ENCODE measurements around the gene MMP2. TPM values are rescaled to one million over a fixed set of nuclear protein-coding genes. Genes with fewer than 3 reads are reported as not detected.

The MMP2 gene
- total RNA-seq (under 1 TPM; 0.55 to 0.84 TPM), polyA plus RNA-seq (not detected)

DNA sequence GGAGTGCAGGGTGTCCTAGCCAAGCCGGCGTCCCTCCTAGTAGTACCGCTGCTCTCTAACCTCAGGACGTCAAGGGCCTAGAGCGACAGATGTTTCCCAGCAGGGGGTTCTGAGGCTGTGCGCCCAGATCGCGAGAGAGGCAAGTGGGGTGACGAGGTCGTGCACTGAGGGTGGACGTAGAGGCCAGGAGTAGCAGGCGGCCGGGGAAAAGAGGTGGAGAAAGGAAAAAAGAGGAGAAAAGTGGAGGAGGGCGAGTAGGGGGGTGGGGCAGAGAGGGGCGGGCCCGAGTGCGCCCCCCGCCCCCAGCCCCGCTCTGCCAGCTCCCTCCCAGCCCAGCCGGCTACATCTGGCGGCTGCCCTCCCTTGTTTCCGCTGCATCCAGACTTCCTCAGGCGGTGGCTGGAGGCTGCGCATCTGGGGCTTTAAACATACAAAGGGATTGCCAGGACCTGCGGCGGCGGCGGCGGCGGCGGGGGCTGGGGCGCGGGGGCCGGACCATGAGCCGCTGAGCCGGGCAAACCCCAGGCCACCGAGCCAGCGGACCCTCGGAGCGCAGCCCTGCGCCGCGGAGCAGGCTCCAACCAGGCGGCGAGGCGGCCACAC is at the start of gene MMP2:
TSS of gene MMP2 (plus strand) at position 372 of the 603 bp plus-strand sequence. CDS start 282 bp downstream, outside the sequence.
- Histone ChIP-seq H3K9me3 (ENCODE audit: control insufficient read depth in 1 of 2, low read length in 2 of 2) (no peaks in the 10 kb centered on the region), H3K27ac (ENCODE audit: low read depth, low read length) (no peak within 1 kb of the TSS), H3K4me1 (ENCODE audit: insufficient read depth, low read length) (no peaks in the 10 kb centered on the region), H3K36me3 (ENCODE audit: insufficient read depth, low read length) (no peaks in the 10 kb centered on the region), H3K27me3 (ENCODE audit: insufficient read depth, low read length) (peaks cover 3% of the 10 kb centered on the region), H3K4me3 (ENCODE audit: low read length in 2 of 2) (no peak within 1 kb of the TSS)
- no peaks in the 10 kb centered on the region for H3K36me3 Mint-ChIP-seq
- CTCF ChIA-PET (ENCODE audit: partially characterized antibody) = interaction anchor here (3.0 kb wide), 1 partner anchor 14 kb away, joined by 12 read pairs; no protein-coding TSS in a partner anchor
- intact Hi-C loops (cut with micrococcal nuclease) = no loop called here
- H3K9me3 Mint-ChIP-seq = no peaks in the 10 kb centered on the region
- peaks cover 25 to 32% of the 10 kb centered on the region in 2 donors for H3K27me3 Mint-ChIP-seq
- no peak for DNase-seq
- no peak within 1 kb of the TSS for H3K27ac Mint-ChIP-seq
- POLR2A ChIA-PET (ENCODE audit: partially characterized antibody) = no interaction called here
- peaks cover 0 to 5% (median 0%) of the 10 kb centered on the region in 4 donors for H3K4me1 Mint-ChIP-seq
- no peak within 1 kb of the TSS for H3K4me3 Mint-ChIP-seq

DNA sequence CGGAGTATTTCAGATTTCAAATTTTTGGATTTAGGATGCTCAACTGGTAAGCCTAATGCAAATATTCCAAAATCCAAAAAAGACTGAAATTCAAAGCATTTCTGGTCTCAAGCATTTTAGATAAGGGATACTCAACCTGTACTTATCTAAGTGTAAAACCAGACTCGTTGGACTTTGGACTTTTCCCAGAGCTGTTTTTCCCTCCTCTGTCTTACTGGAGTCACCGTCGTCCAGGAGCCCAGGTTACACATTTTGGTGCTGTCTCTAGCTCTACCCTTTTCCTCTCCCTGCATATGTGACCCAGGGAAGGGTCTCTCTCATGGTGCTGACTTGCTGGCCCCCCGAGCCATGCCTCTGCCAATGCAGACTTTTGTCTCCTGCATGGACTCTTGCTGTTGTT is 46.0 kb upstream of the MMP2 start:
- Histone ChIP-seq H3K4me1 (ENCODE audit: insufficient read depth, low read length) (no peaks in the 10 kb centered on the region), H3K27me3 (ENCODE audit: insufficient read depth, low read length) (peaks cover 5% of the 10 kb centered on the region), H3K9me3 (ENCODE audit: control insufficient read depth in 1 of 2, low read length in 2 of 2) (no peaks in the 10 kb centered on the region), H3K36me3 (ENCODE audit: insufficient read depth, low read length) (no peaks in the 10 kb centered on the region), H3K27ac (ENCODE audit: low read depth, low read length) (no peak overlapping the region), H3K4me3 (ENCODE audit: low read length in 2 of 2) (no peak overlapping the region)
- H3K9me3 Mint-ChIP-seq = no peaks in the 10 kb centered on the region
- H3K4me1 Mint-ChIP-seq = no peaks in the 10 kb centered on the region
- H3K4me3 Mint-ChIP-seq = no peak overlapping the region
- no peak for DNase-seq
- intact Hi-C loops (cut with micrococcal nuclease) = no loop called here
- POLR2A ChIA-PET (ENCODE audit: partially characterized antibody) = no interaction called here
- peaks cover 10 to 12% of the 10 kb centered on the region in 2 donors for H3K27me3 Mint-ChIP-seq
- no peak overlapping the region for H3K27ac Mint-ChIP-seq
- CTCF ChIA-PET (ENCODE audit: partially characterized antibody) = no interaction called here
- H3K36me3 Mint-ChIP-seq = no peaks in the 10 kb centered on the region

DNA sequence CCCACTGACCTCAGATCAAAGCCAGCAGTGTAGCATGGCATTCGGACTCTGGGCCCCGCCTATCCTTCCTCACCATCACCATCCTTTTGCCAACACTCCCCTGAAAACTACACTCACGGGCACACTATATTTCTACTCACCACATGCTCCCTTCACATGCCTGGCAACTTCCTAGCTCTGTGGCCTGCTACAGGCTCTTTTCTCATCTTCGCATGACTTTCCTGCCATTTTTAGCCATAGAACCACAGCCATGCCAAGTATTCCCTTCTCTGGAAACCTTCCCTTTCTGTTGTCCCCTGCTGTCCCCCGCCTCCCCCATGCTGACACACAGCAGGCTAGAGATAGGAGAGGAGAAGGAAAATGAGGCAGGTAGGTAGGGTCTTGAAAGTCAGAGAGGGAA is 45.5 kb upstream of the MMP2 start:
- H3K4me3 ChIP-seq (ENCODE audit: low read length in 2 of 2) = no peak overlapping the region
- H3K27ac Mint-ChIP-seq = no peak overlapping the region
- ChIA-PET POLR2A (ENCODE audit: partially characterized antibody) (no interaction called here), CTCF (ENCODE audit: partially characterized antibody) (no interaction called here)
- H3K4me3 Mint-ChIP-seq = no peak overlapping the region
- peaks cover 5% of the 10 kb centered on the region for H3K27me3 ChIP-seq (ENCODE audit: insufficient read depth, low read length)
- no peak for DNase-seq
- H3K4me1 Mint-ChIP-seq = no peaks in the 10 kb centered on the region
- no peak overlapping the region for H3K27ac ChIP-seq (ENCODE audit: low read depth, low read length)
- H3K27me3 Mint-ChIP-seq = peaks cover 10 to 12% of the 10 kb centered on the region in 2 donors
- no peaks in the 10 kb centered on the region for H3K36me3 Mint-ChIP-seq
- no peaks in the 10 kb centered on the region for H3K9me3 ChIP-seq (ENCODE audit: control insufficient read depth in 1 of 2, low read length in 2 of 2)
- H3K36me3 ChIP-seq (ENCODE audit: insufficient read depth, low read length) = no peaks in the 10 kb centered on the region
- no peaks in the 10 kb centered on the region for H3K4me1 ChIP-seq (ENCODE audit: insufficient read depth, low read length)
- H3K9me3 Mint-ChIP-seq = no peaks in the 10 kb centered on the region
- intact Hi-C loops (cut with micrococcal nuclease) = no loop called here

DNA sequence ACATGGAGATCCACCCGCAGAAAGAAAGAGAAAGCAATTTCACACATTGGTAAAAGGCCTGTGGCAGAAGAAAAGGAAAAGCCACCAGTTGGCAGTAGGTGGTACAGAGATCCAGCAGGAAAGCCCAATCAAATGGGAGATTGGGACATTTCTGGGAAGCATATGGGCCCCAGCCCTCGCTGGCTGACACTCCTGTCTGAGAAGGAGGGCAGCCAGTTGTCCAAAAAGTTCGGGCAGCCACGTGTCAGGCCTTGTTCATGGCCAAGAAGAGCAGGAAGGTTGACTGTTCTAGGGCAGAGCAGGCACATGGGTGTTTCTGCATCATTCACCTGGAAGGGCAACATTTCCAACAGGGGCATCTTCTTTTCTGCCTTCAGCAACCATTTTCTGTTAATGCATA is 45.0 kb upstream of the MMP2 start:
- Mint-ChIP-seq H3K27me3 (peaks cover 10 to 12% of the 10 kb centered on the region in 2 donors), H3K27ac (no peak overlapping the region), H3K4me1 (no peaks in the 10 kb centered on the region), H3K9me3 (no peaks in the 10 kb centered on the region), H3K36me3 (no peaks in the 10 kb centered on the region), H3K4me3 (no peak overlapping the region)
- intact Hi-C loops (cut with micrococcal nuclease) = no loop called here
- Histone ChIP-seq H3K27ac (ENCODE audit: low read depth, low read length) (no peak overlapping the region), H3K27me3 (ENCODE audit: insufficient read depth, low read length) (peaks cover 5% of the 10 kb centered on the region), H3K4me1 (ENCODE audit: insufficient read depth, low read length) (no peaks in the 10 kb centered on the region), H3K9me3 (ENCODE audit: control insufficient read depth in 1 of 2, low read length in 2 of 2) (no peaks in the 10 kb centered on the region), H3K36me3 (ENCODE audit: insufficient read depth, low read length) (no peaks in the 10 kb centered on the region), H3K4me3 (ENCODE audit: low read length in 2 of 2) (no peak overlapping the region)
- ChIA-PET CTCF (ENCODE audit: partially characterized antibody) (no interaction called here), POLR2A (ENCODE audit: partially characterized antibody) (no interaction called here)
- DNase-seq = no peak

DNA sequence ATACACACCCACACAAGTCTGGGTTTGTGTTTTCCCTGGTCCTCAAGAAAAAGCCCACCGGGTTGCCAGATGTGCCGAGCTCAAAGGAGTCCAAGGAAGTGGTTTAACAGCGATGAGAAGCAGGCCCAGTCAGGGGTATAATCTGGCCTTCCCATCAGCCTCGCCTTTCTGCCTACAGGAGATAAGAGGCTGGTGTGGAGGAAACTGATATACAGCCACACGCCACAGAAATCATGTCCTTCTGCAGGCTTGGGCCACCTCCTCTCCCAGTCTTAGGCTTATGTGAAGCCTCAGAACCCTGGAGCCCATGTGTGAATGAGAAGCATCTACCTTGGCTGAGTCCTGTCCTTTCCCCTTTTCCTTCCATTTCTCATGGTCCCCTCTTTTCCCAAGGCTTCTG is 43.6 kb upstream of the MMP2 start:
- H3K27ac Mint-ChIP-seq = no peak overlapping the region
- no peaks in the 10 kb centered on the region for H3K4me1 ChIP-seq (ENCODE audit: insufficient read depth, low read length)
- peaks cover 11 to 14% of the 10 kb centered on the region in 2 donors for H3K27me3 Mint-ChIP-seq
- no peaks in the 10 kb centered on the region for H3K9me3 Mint-ChIP-seq
- H3K4me1 Mint-ChIP-seq = no peaks in the 10 kb centered on the region
- H3K27me3 ChIP-seq (ENCODE audit: insufficient read depth, low read length) = peaks cover 5% of the 10 kb centered on the region
- H3K27ac ChIP-seq (ENCODE audit: low read depth, low read length) = no peak overlapping the region
- DNase-seq = no peak
- H3K9me3 ChIP-seq (ENCODE audit: control insufficient read depth in 1 of 2, low read length in 2 of 2) = no peaks in the 10 kb centered on the region
- ChIA-PET POLR2A (ENCODE audit: partially characterized antibody) (no interaction called here), CTCF (ENCODE audit: partially characterized antibody) (interaction anchor here (0.5 to 1.0 kb wide), 2 partner anchors 30 to 75 kb away, joined by 4 to 6 read pairs; no protein-coding TSS in a partner anchor)
- H3K36me3 ChIP-seq (ENCODE audit: insufficient read depth, low read length) = no peaks in the 10 kb centered on the region
- no peak overlapping the region for H3K4me3 ChIP-seq (ENCODE audit: low read length in 2 of 2)
- H3K4me3 Mint-ChIP-seq = no peak overlapping the region
- intact Hi-C loops (cut with micrococcal nuclease) = no loop called here
- H3K36me3 Mint-ChIP-seq = no peaks in the 10 kb centered on the region

DNA sequence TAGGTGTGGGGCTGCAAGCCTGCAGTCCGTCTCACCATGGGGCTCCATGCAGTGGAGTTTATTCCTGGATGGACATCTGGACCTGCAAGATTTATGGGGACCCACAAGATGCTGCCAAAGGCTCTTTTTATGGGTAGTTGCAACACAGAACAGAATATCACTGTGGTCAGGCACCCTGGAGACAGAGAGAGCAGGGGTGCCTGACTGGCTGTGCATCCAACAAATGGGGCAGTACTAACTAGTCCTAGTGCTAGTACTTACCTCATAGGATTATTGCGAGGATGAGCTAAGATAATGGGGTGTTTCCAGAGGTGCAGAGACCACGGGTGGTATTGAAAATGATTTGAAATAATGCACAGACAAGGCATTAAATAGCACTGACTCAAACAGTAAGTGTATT is 42.4 kb upstream of the MMP2 start:
- H3K9me3 ChIP-seq (ENCODE audit: control insufficient read depth in 1 of 2, low read length in 2 of 2) = no peaks in the 10 kb centered on the region
- H3K27me3 ChIP-seq (ENCODE audit: insufficient read depth, low read length) = peaks cover 5% of the 10 kb centered on the region
- H3K36me3 Mint-ChIP-seq = no peaks in the 10 kb centered on the region
- CTCF ChIA-PET (ENCODE audit: partially characterized antibody) = no interaction called here
- intact Hi-C loops (cut with micrococcal nuclease) = no loop called here
- no peaks in the 10 kb centered on the region for H3K9me3 Mint-ChIP-seq
- no peaks in the 10 kb centered on the region for H3K4me1 ChIP-seq (ENCODE audit: insufficient read depth, low read length)
- no peak overlapping the region for H3K4me3 Mint-ChIP-seq
- peaks cover 8 to 13% of the 10 kb centered on the region in 2 donors for H3K27me3 Mint-ChIP-seq
- H3K4me1 Mint-ChIP-seq = no peaks in the 10 kb centered on the region
- POLR2A ChIA-PET (ENCODE audit: partially characterized antibody) = no interaction called here
- no peaks in the 10 kb centered on the region for H3K36me3 ChIP-seq (ENCODE audit: insufficient read depth, low read length)
- H3K27ac Mint-ChIP-seq = no peak overlapping the region
- no peak overlapping the region for H3K27ac ChIP-seq (ENCODE audit: low read depth, low read length)
- H3K4me3 ChIP-seq (ENCODE audit: low read length in 2 of 2) = no peak overlapping the region
- no peak for DNase-seq

DNA sequence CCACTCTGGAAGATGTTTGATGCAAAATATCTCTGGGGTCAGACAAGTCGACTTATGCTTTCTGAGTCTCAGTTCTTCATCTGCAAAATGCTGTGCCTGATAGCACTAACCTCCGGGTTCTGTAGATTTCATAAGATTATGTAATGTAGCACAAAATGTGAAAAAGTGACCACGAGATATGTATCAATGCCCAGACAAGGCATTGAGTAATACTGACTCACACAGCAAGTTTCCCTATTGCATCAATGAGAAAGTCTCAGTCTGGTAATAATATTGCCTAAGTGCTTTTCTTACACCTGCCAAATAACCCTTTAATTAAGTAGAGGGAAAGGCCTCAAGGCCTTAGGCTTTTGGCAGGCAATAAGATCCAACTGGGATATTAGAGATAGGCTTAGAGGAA is 41.4 kb upstream of the MMP2 start:
- Mint-ChIP-seq H3K4me3 (no peak overlapping the region), H3K27ac (no peak overlapping the region), H3K36me3 (no peaks in the 10 kb centered on the region), H3K27me3 (peaks cover 8 to 11% of the 10 kb centered on the region in 2 donors), H3K4me1 (no peaks in the 10 kb centered on the region), H3K9me3 (no peaks in the 10 kb centered on the region)
- Histone ChIP-seq H3K27ac (ENCODE audit: low read depth, low read length) (no peak overlapping the region), H3K9me3 (ENCODE audit: control insufficient read depth in 1 of 2, low read length in 2 of 2) (no peaks in the 10 kb centered on the region), H3K36me3 (ENCODE audit: insufficient read depth, low read length) (no peaks in the 10 kb centered on the region), H3K4me1 (ENCODE audit: insufficient read depth, low read length) (no peaks in the 10 kb centered on the region), H3K27me3 (ENCODE audit: insufficient read depth, low read length) (peaks cover 5% of the 10 kb centered on the region), H3K4me3 (ENCODE audit: low read length in 2 of 2) (no peak overlapping the region)
- ChIA-PET POLR2A (ENCODE audit: partially characterized antibody) (no interaction called here), CTCF (ENCODE audit: partially characterized antibody) (no interaction called here)
- intact Hi-C loops (cut with micrococcal nuclease) = no loop called here
- no peak for DNase-seq

DNA sequence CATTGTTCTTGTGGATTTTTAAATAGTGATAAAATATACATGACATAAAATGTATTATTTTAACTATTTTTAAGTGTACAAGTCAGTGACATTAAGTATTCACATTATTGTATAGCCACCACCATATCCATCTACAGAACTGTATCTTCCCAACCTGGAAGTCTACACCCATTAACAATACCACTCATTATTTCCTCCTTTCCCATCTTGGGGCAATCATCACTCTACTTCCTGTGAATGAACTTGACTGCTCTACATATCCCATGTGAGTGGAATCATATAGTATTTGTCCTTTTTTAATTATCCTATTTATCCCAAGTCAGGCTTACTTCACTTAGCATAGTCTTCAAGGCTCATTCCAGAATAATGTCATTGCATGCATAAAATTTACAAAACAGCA is 40.7 kb upstream of the MMP2 start:
- Mint-ChIP-seq H3K4me3 (no peak overlapping the region), H3K9me3 (no peaks in the 10 kb centered on the region), H3K36me3 (no peaks in the 10 kb centered on the region), H3K27ac (no peak overlapping the region), H3K27me3 (peaks cover 8 to 11% of the 10 kb centered on the region in 2 donors), H3K4me1 (no peaks in the 10 kb centered on the region)
- ChIA-PET POLR2A (ENCODE audit: partially characterized antibody) (no interaction called here), CTCF (ENCODE audit: partially characterized antibody) (no interaction called here)
- H3K36me3 ChIP-seq (ENCODE audit: insufficient read depth, low read length) = no peaks in the 10 kb centered on the region
- H3K27ac ChIP-seq (ENCODE audit: low read depth, low read length) = no peak overlapping the region
- no peaks in the 10 kb centered on the region for H3K4me1 ChIP-seq (ENCODE audit: insufficient read depth, low read length)
- no peaks in the 10 kb centered on the region for H3K9me3 ChIP-seq (ENCODE audit: control insufficient read depth in 1 of 2, low read length in 2 of 2)
- DNase-seq = no peak
- peaks cover 5% of the 10 kb centered on the region for H3K27me3 ChIP-seq (ENCODE audit: insufficient read depth, low read length)
- intact Hi-C loops (cut with micrococcal nuclease) = no loop called here
- no peak overlapping the region for H3K4me3 ChIP-seq (ENCODE audit: low read length in 2 of 2)

Measured in CD4-positive, alpha-beta memory T cell (primary cell).